Renal pelvis (tissue), 4 donors: Measurements from ENCODE around the gene SRRT. TPM values are rescaled to one million over a fixed set of nuclear protein-coding genes. Genes with fewer than 3 reads are reported as not detected.
"Not testable (repeated sequence)": the region's sequence is repeated elsewhere in the genome, so short reads cannot be mapped to it uniquely, and the experiment has no call there.

Experiments
- DNase-seq: peaks from one replicate; pipeline ENCODE4 v3.0.0-alpha.2; 2013
- polyA plus RNA-seq, 3 donors: library from polyadenylated mRNA; unstranded; fragments of 120-200 nt; gene quantifications; one replicate each; pipeline ENCODE4 v1.2.1, GENCODE V29; 2013; ENCODE audit not compliant: insufficient read length in 3 of 3

Gene SRRT
- polyA plus RNA-seq, 3 donors: 188 to 206 (median 191) TPM

GRCh38 chr7:100852048-100852872 lies 22.6 kb upstream of the SRRT start, which contains the start of gene SLC12A9:
Gene SLC12A9, plus strand, starts transcription at chr7:100852713. Its CDS starts 1,485 bp downstream, at chr7:100854198.
- peak; percentile 89 for DNase-seq

- DNase-seq: no peak
Observed at GRCh38 chr7:100854146-100854895, 20.6 kb upstream of the SRRT start.

- not testable (repeated sequence) for DNase-seq
Observed at GRCh38 chr7:100854899-100855298, 20.0 kb upstream of the SRRT start.

- DNase-seq: no peak
Observed at GRCh38 chr7:100855515-100855914, 19.4 kb upstream of the SRRT start.

- no peak for DNase-seq
Observed at GRCh38 chr7:100856871-100857282, 18.0 kb upstream of the SRRT start.

- DNase-seq: no peak
Observed at GRCh38 chr7:100859856-100860255, 15.0 kb upstream of the SRRT start.

- DNase-seq: no peak
Observed at GRCh38 chr7:100860702-100861615, 13.9 kb upstream of the SRRT start.

- DNase-seq: no peak
Observed at GRCh38 chr7:100861616-100861985, 13.3 kb upstream of the SRRT start.

- no peak for DNase-seq
Observed at GRCh38 chr7:100863406-100863950, 11.4 kb upstream of the SRRT start.

GRCh38 chr7:100864263-100864845 lies 10.5 kb upstream of the SRRT start:
- no peak for DNase-seq

GRCh38 chr7:100865372-100865911 lies 9.5 kb upstream of the SRRT start:
- DNase-seq: no peak

GRCh38 chr7:100865938-100866728 lies 8.8 kb upstream of the SRRT start:
- no peak for DNase-seq

GRCh38 chr7:100866729-100867039 lies 8.2 kb upstream of the SRRT start:
- DNase-seq: no peak

- DNase-seq: peak; percentile 93
Observed at GRCh38 chr7:100867040-100867775, 7.7 kb upstream of the SRRT start, which contains the start of gene TRIP6. Gene TRIP6, plus strand, starts transcription at chr7:100867387. Its CDS starts 111 bp downstream, at chr7:100867498.

- DNase-seq: no peak
Observed at GRCh38 chr7:100867776-100868485, 7.0 kb upstream of the SRRT start.

GRCh38 chr7:100873599-100874299 lies 1.2 kb upstream of the SRRT start:
- no peak for DNase-seq

- DNase-seq: no peak
Observed at GRCh38 chr7:100874300-100874576, 665 bp upstream of the SRRT start.

- no peak for DNase-seq
Observed at GRCh38 chr7:100875356-100875751, 451 bp downstream of the SRRT start.
